Right hindlimb (tissue), 1 donor: Measurements from ENCODE around the gene TRIM3.
A peak's percentile ranks its signal among the peaks of the same experiment; 100 is the strongest.

Experiments used
- DNase-seq: peaks from one replicate; pipeline ENCODE4 v3.0.0-alpha.2; 2018

Gene TRIM3

GRCh38 chr11:6476571-6476970, 2.8 kb upstream of the TRIM3 start:
- no peak for DNase-seq

GRCh38 chr11:6475936-6476335, 2.2 kb upstream of the TRIM3 start:
- no peak for DNase-seq

- no peak for DNase-seq
Observed at GRCh38 chr11:6474806-6475500, 1.2 kb upstream of the TRIM3 start.

- no peak for DNase-seq
Observed at GRCh38 chr11:6474413-6474792, 662 bp upstream of the TRIM3 start.

- DNase-seq, result no peak
Observed at GRCh38 chr11:6472934-6473333, 807 bp downstream of the TRIM3 start.

GRCh38 chr11:6469599-6469998, 4.1 kb downstream of the TRIM3 start:
- no peak for DNase-seq

GRCh38 chr11:6468712-6469495, 4.8 kb downstream of the TRIM3 start:
- peak; percentile 93 for DNase-seq

GRCh38 chr11:6459099-6459450, 14.7 kb downstream of the TRIM3 start:
- DNase-seq, result no peak

- DNase-seq, result no peak
Observed at GRCh38 chr11:6458352-6459098, 15.2 kb downstream of the TRIM3 start.

GRCh38 chr11:6457581-6458320, 16.0 kb downstream of the TRIM3 start:
- no peak for DNase-seq

- no peak for DNase-seq
Observed at GRCh38 chr11:6456361-6457073, 17.2 kb downstream of the TRIM3 start.

- no peak for DNase-seq
Observed at GRCh38 chr11:6455070-6455469, 18.7 kb downstream of the TRIM3 start.

GRCh38 chr11:6453152-6453551, 20.6 kb downstream of the TRIM3 start:
- no peak for DNase-seq

- DNase-seq, result no peak
Observed at GRCh38 chr11:6452219-6452618, 21.5 kb downstream of the TRIM3 start.

- DNase-seq, result no peak
Observed at GRCh38 chr11:6448574-6448973, 25.2 kb downstream of the TRIM3 start.

GRCh38 chr11:6443269-6444003, 30.3 kb downstream of the TRIM3 start:
- DNase-seq, result peak; percentile 45

- no peak for DNase-seq
Observed at GRCh38 chr11:6442441-6442840, 31.3 kb downstream of the TRIM3 start.

GRCh38 chr11:6440906-6441358, 32.8 kb downstream of the TRIM3 start, which contains the start of gene HPX:
TSS of gene HPX (minus strand) at chr11:6440987. CDS start at chr11:6440963, 24 bp downstream.
- DNase-seq, result no peak

- DNase-seq, result peak; percentile 44
Observed at GRCh38 chr11:6438979-6439571, 34.7 kb downstream of the TRIM3 start.

GRCh38 chr11:6437993-6438392, 35.7 kb downstream of the TRIM3 start:
- DNase-seq, result no peak

- DNase-seq, result no peak
Observed at GRCh38 chr11:6437423-6437822, 36.3 kb downstream of the TRIM3 start.
